DND-41 (cell line): ENCODE results near the gene MUC2.

Experiments
- ATAC-seq: fragments of 200-7000 bp; cut with Tn5 transposase; 3 replicates; pipeline ENCODE4 v1.9.1; 2021; ENCODE audit warnings: low read depth; ENCODE audit not compliant: insufficient read depth
- DNase-seq: peaks from one replicate; pipeline ENCODE4 v3.0.0-alpha.2; 2020
- H2AFZ ChIP-seq: 2 replicates; pipeline ENCODE4 v1.6.0; 2012; ENCODE audit warnings: low read depth, low read length
- H3K27ac ChIP-seq: 2 replicates; pipeline ENCODE4 v1.5.1; 2012; ENCODE audit warnings: low read length, inconsistent platforms
- H3K27me3 ChIP-seq: fragments of 200-600 bp; sonication (generic); 2 replicates; pipeline ENCODE4 v1.6.0; 2012; ENCODE audit warnings: low read length, mild to moderate bottlenecking, inconsistent platforms; ENCODE audit not compliant: insufficient read depth, poor library complexity
- H3K36me3 ChIP-seq: 2 replicates; pipeline ENCODE4 v1.5.1; 2012; ENCODE audit warnings: low read length, inconsistent platforms; ENCODE audit not compliant: insufficient read depth
- H3K4me1 ChIP-seq: 2 replicates; pipeline ENCODE4 v1.5.1; 2012; ENCODE audit warnings: mild to moderate bottlenecking, low read length; ENCODE audit not compliant: insufficient read depth
- H3K4me2 ChIP-seq: 2 replicates; pipeline ENCODE4 v1.6.0; 2012; ENCODE audit warnings: mild to moderate bottlenecking, moderate library complexity, low read length, inconsistent platforms; ENCODE audit not compliant: insufficient read depth
- H3K4me3 ChIP-seq, 2 experiments: fragments of 200-600 bp in 1 of 2; shearing (Covaris generic) in 1 of 2; 2 replicates each; pipeline ENCODE4 v1.5.1; 2012 to 2016; ENCODE audit warnings: inconsistent platforms in 2 of 2, low read length in 2 of 2, mild to moderate bottlenecking in 2 of 2, low read depth in 1 of 2, moderate library complexity in 1 of 2
- H3K79me2 ChIP-seq: 2 replicates; pipeline ENCODE4 v1.6.0; 2012; ENCODE audit warnings: low read length, inconsistent platforms; ENCODE audit not compliant: insufficient read depth
- H3K9ac ChIP-seq: 2 replicates; pipeline ENCODE4 v1.6.0; 2012; ENCODE audit warnings: low read depth, mild to moderate bottlenecking, inconsistent platforms, low read length, moderate library complexity
- H3K9me3 ChIP-seq: 2 replicates; pipeline ENCODE4 v1.5.1; 2012; ENCODE audit warnings: low read length, moderate library complexity, mild to moderate bottlenecking, inconsistent platforms; ENCODE audit not compliant: insufficient read depth, severe bottlenecking
- H4K20me1 ChIP-seq: 2 replicates; pipeline ENCODE4 v1.6.0; 2012; ENCODE audit warnings: low read length; ENCODE audit not compliant: insufficient read depth
- EZH2 ChIP-seq: IDR thresholded peaks from 3 replicates; pipeline ENCODE4 v1.6.1; 2012; ENCODE audit warnings: borderline replicate concordance, low read depth, mild to moderate bottlenecking, moderate library complexity, low read length, inconsistent platforms; ENCODE audit not compliant: severe bottlenecking
- TF ChIP-seq, protein P1 (sequence below): IDR thresholded peaks from 2 replicates; pipeline ENCODE4 v1.5.1; 2012; ENCODE audit warnings: borderline replicate concordance, low read length, moderate library complexity, mild to moderate bottlenecking; ENCODE audit not compliant: poor library complexity, severe bottlenecking; ENCODE audit errors: extremely low read depth

MUC2 gene

DNA sequence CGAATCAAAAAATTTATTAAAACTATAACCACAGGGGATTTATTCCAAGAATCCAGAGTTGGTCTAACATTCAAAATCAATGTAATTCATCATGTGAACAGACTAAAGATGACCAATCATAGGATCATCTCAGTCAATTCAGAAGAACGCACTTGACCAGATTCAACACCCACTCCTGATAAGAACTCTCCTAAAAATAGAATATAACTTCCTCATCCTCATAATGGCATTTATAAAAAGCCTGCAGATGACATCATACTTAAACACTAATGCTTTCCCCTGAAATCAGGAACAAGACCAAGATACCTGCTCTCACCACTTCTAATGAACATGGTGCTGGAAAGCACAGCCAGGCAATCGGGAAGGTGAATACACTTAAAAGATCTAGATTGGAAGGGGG, 10.5 kb upstream of the MUC2 start:
- no peaks in the 10 kb centered on the region for H3K9me3 ChIP-seq
- no peak overlapping the region for H3K4me2 ChIP-seq

DNA sequence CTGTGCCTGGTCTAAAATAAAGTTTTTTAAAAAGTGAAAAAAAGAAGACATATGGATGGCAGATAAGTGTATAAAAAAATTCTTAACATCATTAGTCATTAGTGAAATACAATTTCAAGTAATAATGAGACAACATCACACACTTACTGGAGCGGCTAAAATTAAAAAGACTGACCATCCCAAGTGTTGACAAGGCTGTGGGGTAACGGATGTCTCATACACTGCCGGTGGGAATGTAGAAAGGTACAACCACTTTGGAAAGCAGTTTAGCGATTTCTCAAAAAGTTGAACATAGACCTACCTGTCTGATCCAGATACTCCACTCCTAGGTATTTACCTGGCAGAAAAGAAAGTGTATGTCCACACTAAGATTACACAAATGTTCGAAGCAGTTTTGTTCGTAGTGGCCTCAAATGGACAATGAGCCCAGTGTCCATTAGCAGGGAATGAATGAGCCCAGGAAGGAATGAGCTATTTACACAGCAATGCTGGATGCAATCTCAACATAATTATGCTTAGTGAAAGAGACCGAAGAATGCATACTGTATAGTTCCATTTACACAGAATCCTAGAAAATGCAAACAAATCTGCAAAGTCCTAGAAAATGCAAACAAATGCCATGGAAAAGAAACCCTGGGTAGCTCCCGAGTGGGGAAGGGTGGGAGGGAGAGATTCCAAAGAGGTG, 6.7 kb upstream of the MUC2 start:
- Histone ChIP-seq H3K9me3 (no peaks in the 10 kb centered on the region), H2AFZ (no peak overlapping the region), H4K20me1 (no peaks in the 10 kb centered on the region), H3K79me2 (no peaks in the 10 kb centered on the region), H3K9ac (no peak overlapping the region), H3K4me2 (no peak overlapping the region), H3K27ac (no peak overlapping the region), H3K4me1 (no peaks in the 10 kb centered on the region), H3K36me3 (no peaks in the 10 kb centered on the region), H3K27me3 (peaks cover under 1% of the 10 kb centered on the region), H3K4me3 (no peak overlapping the region)
- DNase-seq (no peak), ATAC-seq (no peak)
- TF ChIP-seq EZH2 = no peak
- TF ChIP-seq, protein P1, sequence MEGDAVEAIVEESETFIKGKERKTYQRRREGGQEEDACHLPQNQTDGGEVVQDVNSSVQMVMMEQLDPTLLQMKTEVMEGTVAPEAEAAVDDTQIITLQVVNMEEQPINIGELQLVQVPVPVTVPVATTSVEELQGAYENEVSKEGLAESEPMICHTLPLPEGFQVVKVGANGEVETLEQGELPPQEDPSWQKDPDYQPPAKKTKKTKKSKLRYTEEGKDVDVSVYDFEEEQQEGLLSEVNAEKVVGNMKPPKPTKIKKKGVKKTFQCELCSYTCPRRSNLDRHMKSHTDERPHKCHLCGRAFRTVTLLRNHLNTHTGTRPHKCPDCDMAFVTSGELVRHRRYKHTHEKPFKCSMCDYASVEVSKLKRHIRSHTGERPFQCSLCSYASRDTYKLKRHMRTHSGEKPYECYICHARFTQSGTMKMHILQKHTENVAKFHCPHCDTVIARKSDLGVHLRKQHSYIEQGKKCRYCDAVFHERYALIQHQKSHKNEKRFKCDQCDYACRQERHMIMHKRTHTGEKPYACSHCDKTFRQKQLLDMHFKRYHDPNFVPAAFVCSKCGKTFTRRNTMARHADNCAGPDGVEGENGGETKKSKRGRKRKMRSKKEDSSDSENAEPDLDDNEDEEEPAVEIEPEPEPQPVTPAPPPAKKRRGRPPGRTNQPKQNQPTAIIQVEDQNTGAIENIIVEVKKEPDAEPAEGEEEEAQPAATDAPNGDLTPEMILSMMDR = no peak

More for the DNA sequence above, 10.5 kb upstream of the MUC2 start:
- Histone ChIP-seq H3K4me3 (no peak overlapping the region), H4K20me1 (no peaks in the 10 kb centered on the region), H3K27me3 (peaks cover 8% of the 10 kb centered on the region), H3K27ac (no peak overlapping the region), H3K9ac (no peak overlapping the region), H2AFZ (no peak overlapping the region), H3K36me3 (no peaks in the 10 kb centered on the region), H3K4me1 (no peaks in the 10 kb centered on the region), H3K79me2 (no peaks in the 10 kb centered on the region)
- TF ChIP-seq, protein P1 = no peak
- TF ChIP-seq EZH2 = no peak
- ATAC-seq (no peak), DNase-seq (no peak)

DNA sequence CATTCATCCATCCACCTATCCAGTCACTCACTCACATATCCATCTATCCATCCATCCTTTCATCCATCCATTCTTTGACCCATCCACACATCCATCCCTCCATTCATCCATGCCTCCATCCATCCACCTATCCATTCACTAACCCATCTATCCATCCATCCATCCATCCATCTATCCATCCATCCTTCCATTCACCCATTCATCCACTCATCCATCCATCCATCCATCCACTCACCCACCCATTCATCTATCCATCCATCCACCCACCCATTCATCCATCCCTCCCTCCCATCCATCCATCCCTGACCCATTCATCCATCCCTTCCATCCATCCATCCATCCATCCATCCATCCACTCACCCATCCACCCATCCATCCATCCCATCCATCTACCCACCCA, 4.9 kb upstream of the MUC2 start:
- H3K27me3 ChIP-seq = no peaks in the 10 kb centered on the region

More for the DNA sequence above, 4.9 kb upstream of the MUC2 start:
- ATAC-seq (no peak), DNase-seq (no peak)
- Histone ChIP-seq H3K27ac (no peak overlapping the region), H3K4me1 (no peaks in the 10 kb centered on the region), H3K4me3 (no peak overlapping the region), H2AFZ (no peak overlapping the region), H3K9me3 (no peaks in the 10 kb centered on the region), H3K36me3 (no peaks in the 10 kb centered on the region), H3K4me2 (no peak overlapping the region), H3K79me2 (no peaks in the 10 kb centered on the region), H3K9ac (no peak overlapping the region), H4K20me1 (no peaks in the 10 kb centered on the region)
- no peak for TF ChIP-seq EZH2
- TF ChIP-seq, protein P1 = no peak
